NCI-H128 (cell line): ENCODE measurements around the gene GPC6.

Experiments
- DNase-seq: peaks from one replicate; lab custom pipeline; 2025; ENCODE audit not compliant: unreplicated experiment; lab: John Stamatoyannopoulos, UW

GPC6 gene

GRCh38 chr13:93368296-93368695, 141.7 kb downstream of the GPC6 start:
- no peak for DNase-seq

GRCh38 chr13:93368718-93369117, 142.1 kb downstream of the GPC6 start:
- DNase-seq, result no peak

GRCh38 chr13:93372856-93373255, 146.2 kb downstream of the GPC6 start:
- DNase-seq, result no peak

- no peak for DNase-seq
Measured at GRCh38 chr13:93375491-93375890, 148.9 kb downstream of the GPC6 start.

GRCh38 chr13:93377196-93377595, 150.6 kb downstream of the GPC6 start:
- DNase-seq, result no peak

- DNase-seq, result no peak
Measured at GRCh38 chr13:93378184-93378583, 151.6 kb downstream of the GPC6 start.

- no peak for DNase-seq
Measured at GRCh38 chr13:93386116-93386515, 159.5 kb downstream of the GPC6 start.

GRCh38 chr13:93388701-93389100, 162.1 kb downstream of the GPC6 start:
- no peak for DNase-seq

- DNase-seq, result no peak
Measured at GRCh38 chr13:93397619-93398018, 171.0 kb downstream of the GPC6 start.

- DNase-seq, result no peak
Measured at GRCh38 chr13:93398167-93399035, 171.8 kb downstream of the GPC6 start.

- DNase-seq, result no peak
Measured at GRCh38 chr13:93399212-93399611, 172.6 kb downstream of the GPC6 start.

GRCh38 chr13:93406136-93406535, 179.5 kb downstream of the GPC6 start:
- DNase-seq, result no peak

GRCh38 chr13:93407551-93407950, 180.9 kb downstream of the GPC6 start:
- DNase-seq, result no peak

- DNase-seq, result no peak
Measured at GRCh38 chr13:93409001-93409400, 182.4 kb downstream of the GPC6 start.

GRCh38 chr13:93409816-93410215, 183.2 kb downstream of the GPC6 start:
- no peak for DNase-seq

- DNase-seq, result no peak
Measured at GRCh38 chr13:93411186-93411680, 184.6 kb downstream of the GPC6 start.

GRCh38 chr13:93412676-93413075, 186.1 kb downstream of the GPC6 start:
- no peak for DNase-seq

- DNase-seq, result no peak
Measured at GRCh38 chr13:93413972-93414717, 187.5 kb downstream of the GPC6 start.

- DNase-seq, result no peak
Measured at GRCh38 chr13:93416736-93417355, 190.2 kb downstream of the GPC6 start.

GRCh38 chr13:93418398-93418797, 191.8 kb downstream of the GPC6 start:
- DNase-seq, result no peak

- no peak for DNase-seq
Measured at GRCh38 chr13:93420206-93420605, 193.6 kb downstream of the GPC6 start.

GRCh38 chr13:93420887-93421286, 194.3 kb downstream of the GPC6 start:
- no peak for DNase-seq
